OCI-LY1 (cell line): ENCODE results near the gene EIF5A.

Experiments
- H2AFZ ChIP-seq: fragments of 200-600 bp; sonication (generic), shearing (Covaris generic); 2 replicates; pipeline ENCODE4 v1.6.0; 2014; ENCODE audit warnings: antibody characterized with exemption, mild to moderate bottlenecking, low read length
- H3F3A ChIP-seq: fragments of 200-600 bp; sonication (generic), shearing (Covaris generic); 2 replicates; pipeline ENCODE4 v1.6.0; 2014; ENCODE audit warnings: mild to moderate bottlenecking, antibody characterized with exemption, low read length, moderate library complexity; ENCODE audit not compliant: insufficient read depth
- H3K27ac ChIP-seq: fragments of 200-600 bp; sonication (generic); 2 replicates; pipeline ENCODE4 v1.5.1; 2014; ENCODE audit warnings: low read length, mixed run types, mild to moderate bottlenecking, low read depth; ENCODE audit not compliant: poor library complexity, severe bottlenecking
- H3K27me3 ChIP-seq: fragments of 200-600 bp; sonication (generic); 2 replicates; pipeline ENCODE4 v1.6.0; 2014; ENCODE audit warnings: antibody characterized with exemption, mild to moderate bottlenecking, low read length, moderate library complexity; ENCODE audit not compliant: insufficient read depth
- H3K36me3 ChIP-seq: fragments of 200-600 bp; sonication (generic); 2 replicates; pipeline ENCODE4 v1.6.1; 2014; ENCODE audit warnings: mild to moderate bottlenecking, antibody characterized with exemption, low read length, moderate library complexity, mixed read lengths; ENCODE audit not compliant: insufficient read depth
- H3K4me1 ChIP-seq: fragments of 200-600 bp; sonication (generic); 2 replicates; pipeline ENCODE4 v1.5.1; 2014; ENCODE audit warnings: mild to moderate bottlenecking, low read length, moderate library complexity; ENCODE audit not compliant: insufficient read depth, severe bottlenecking
- H3K4me2 ChIP-seq: fragments of 200-600 bp; sonication (generic), shearing (Covaris generic); 2 replicates; pipeline ENCODE4 v1.6.1; 2014; ENCODE audit warnings: low read length
- H3K4me3 ChIP-seq: fragments of 200-600 bp; sonication (generic); 2 replicates; pipeline ENCODE4 v1.5.1; 2014; ENCODE audit warnings: low read length, low read depth, mild to moderate bottlenecking, mixed read lengths; ENCODE audit not compliant: poor library complexity, severe bottlenecking
- H3K79me2 ChIP-seq: fragments of 200-600 bp; shearing (Covaris generic); 2 replicates; pipeline ENCODE4 v1.6.1; 2016; ENCODE audit warnings: mixed run types, low read length, mixed read lengths; ENCODE audit not compliant: insufficient read depth
- H3K9ac ChIP-seq: fragments of 200-600 bp; sonication (generic), shearing (Covaris generic); 2 replicates; pipeline ENCODE4 v1.6.1; 2014; ENCODE audit warnings: mild to moderate bottlenecking, low read length, mixed read lengths
- H3K9me2 ChIP-seq: fragments of 200-600 bp; sonication (generic), shearing (Covaris generic); 2 replicates; pipeline ENCODE4 v1.6.1; 2014; ENCODE audit warnings: low read depth, mild to moderate bottlenecking, low read length, mixed read lengths
- H3K9me3 ChIP-seq: fragments of 200-600 bp; shearing (Covaris generic); 2 replicates; pipeline ENCODE4 v1.6.1; 2014; ENCODE audit warnings: low read length, mixed read lengths
- H4K20me1 ChIP-seq: fragments of 200-600 bp; sonication (generic), shearing (Covaris generic); 2 replicates; pipeline ENCODE4 v1.6.0; 2016; ENCODE audit warnings: mild to moderate bottlenecking, low read length; ENCODE audit not compliant: insufficient read depth
- CTCF ChIP-seq: fragments of 200-600 bp; sonication (generic), shearing (Covaris generic); IDR thresholded peaks from 2 replicates; pipeline ENCODE4 v1.5.1; 2017; ENCODE audit warnings: mild to moderate bottlenecking, antibody characterized with exemption, low read length, moderate library complexity, mixed read lengths
- EZH2 ChIP-seq: fragments of 200-600 bp; sonication (generic), shearing (Covaris generic); IDR thresholded peaks from 2 replicates; pipeline ENCODE4 v1.8.0; 2017; ENCODE audit warnings: borderline replicate concordance, mixed run types, mild to moderate bottlenecking, antibody characterized with exemption, low read length, moderate library complexity, mixed read lengths

The EIF5A gene

GRCh38 chr17:7296189-7296861 lies 11.1 kb upstream of the EIF5A start:
- Histone ChIP-seq H3K4me1 (peaks cover 19% of the 10 kb centered on the region), H3F3A (no peaks in the 10 kb centered on the region), H2AFZ (no peak overlapping the region), H3K9me2 (no peaks in the 10 kb centered on the region), H3K9me3 (no peaks in the 10 kb centered on the region), H3K9ac (no peak overlapping the region), H3K27me3 (no peaks in the 10 kb centered on the region), H3K4me3 (no peak overlapping the region), H3K27ac (no peak overlapping the region), H4K20me1 (no peaks in the 10 kb centered on the region), H3K36me3 (no peaks in the 10 kb centered on the region), H3K4me2 (peak overlapping the region; percentile 42; the same call in 1 of the 2 replicates), H3K79me2 (no peaks in the 10 kb centered on the region)
- TF ChIP-seq CTCF = peak; percentile 95
- TF ChIP-seq EZH2 = no peak

GRCh38 chr17:7304179-7304578 lies 3.2 kb upstream of the EIF5A start:
- TF ChIP-seq CTCF (no peak), EZH2 (no peak)
- H3K36me3 ChIP-seq = peaks cover 15% of the 10 kb centered on the region
- no peak overlapping the region for H3K4me2 ChIP-seq
- no peak overlapping the region for H3K9ac ChIP-seq
- H3K27me3 ChIP-seq = no peaks in the 10 kb centered on the region
- no peak overlapping the region for H3K4me3 ChIP-seq
- peaks cover 12% of the 10 kb centered on the region for H3K79me2 ChIP-seq
- H2AFZ ChIP-seq = no peak overlapping the region
- H3K9me3 ChIP-seq = no peaks in the 10 kb centered on the region
- H3K27ac ChIP-seq = no peak overlapping the region
- peaks cover 11% of the 10 kb centered on the region for H3K4me1 ChIP-seq
- no peaks in the 10 kb centered on the region for H3K9me2 ChIP-seq
- H4K20me1 ChIP-seq = no peaks in the 10 kb centered on the region
- no peaks in the 10 kb centered on the region for H3F3A ChIP-seq

- peak overlapping the region; percentile 97 for H3K9ac ChIP-seq
- TF ChIP-seq EZH2 (no peak), CTCF (no peak)
- peak overlapping the region; percentile 94 for H3K4me3 ChIP-seq
- H2AFZ ChIP-seq = no peak overlapping the region
- no peaks in the 10 kb centered on the region for H3K9me2 ChIP-seq
- H3K36me3 ChIP-seq = peaks cover 51% of the 10 kb centered on the region
- peaks cover 28% of the 10 kb centered on the region for H3K79me2 ChIP-seq
- H3K27me3 ChIP-seq = no peaks in the 10 kb centered on the region
- H4K20me1 ChIP-seq = peaks cover 4% of the 10 kb centered on the region; the same call in 1 of the 2 replicates
- H3K4me1 ChIP-seq = peaks cover 36% of the 10 kb centered on the region
- H3K27ac ChIP-seq = peak overlapping the region; percentile 95
- peak overlapping the region; percentile 81 for H3K4me2 ChIP-seq
- H3K9me3 ChIP-seq = no peaks in the 10 kb centered on the region
- peaks cover 14% of the 10 kb centered on the region for H3F3A ChIP-seq
Observed at GRCh38 chr17:7307686-7308624, 527 bp downstream of the EIF5A start.
